ENCODE results near the gene SUOX. TPM values are rescaled to one million over a fixed set of nuclear protein-coding genes. Genes with fewer than 3 reads are reported as not detected.
A peak's percentile ranks its signal among the peaks of the same experiment; 100 is the strongest.
"Not testable (repeated sequence)": the region's sequence is repeated elsewhere in the genome, so short reads cannot be mapped to it uniquely, and the experiment has no call there.

SUOX gene
- total RNA-seq, 1 experiment from 2014 or later, result 39.8 TPM

GRCh38 chr12:55981882-55982281 lies 15.2 kb upstream of the SUOX start:
- in situ Hi-C loops (cut with HindIII; ENCODE audit: low sequenced_read_pairs); DNase-seq (ENCODE audit: low spot score): not testable (repeated sequence)

GRCh38 chr12:55982319-55982936 lies 14.6 kb upstream of the SUOX start:
- no peak for DNase-seq (ENCODE audit: low spot score)
- in situ Hi-C loops (cut with HindIII; ENCODE audit: low sequenced_read_pairs), result no loop called here

GRCh38 chr12:55983232-55983842 lies 13.7 kb upstream of the SUOX start:
- in situ Hi-C loops (cut with HindIII; ENCODE audit: low sequenced_read_pairs), result no loop called here

GRCh38 chr12:55984861-55985260 lies 12.2 kb upstream of the SUOX start:
- in situ Hi-C loops (cut with HindIII; ENCODE audit: low sequenced_read_pairs), result no loop called here
- no peak for DNase-seq (ENCODE audit: low spot score)

More at GRCh38 chr12:55983232-55983842, 13.7 kb upstream of the SUOX start:
- no peak for DNase-seq (ENCODE audit: low spot score)

GRCh38 chr12:55985341-55985740 lies 11.7 kb upstream of the SUOX start:
- in situ Hi-C loops (cut with HindIII; ENCODE audit: low sequenced_read_pairs), result no loop called here
- DNase-seq (ENCODE audit: low spot score), result no peak

GRCh38 chr12:55985976-55986375 lies 11.1 kb upstream of the SUOX start:
- DNase-seq (ENCODE audit: low spot score); in situ Hi-C loops (cut with HindIII; ENCODE audit: low sequenced_read_pairs): not testable (repeated sequence)

- in situ Hi-C loops (cut with HindIII; ENCODE audit: low sequenced_read_pairs), result no loop called here
- DNase-seq (ENCODE audit: low spot score), result no peak
Measured at GRCh38 chr12:55991110-55991509, 6.0 kb upstream of the SUOX start.

GRCh38 chr12:55993230-55993853 lies 3.7 kb upstream of the SUOX start:
- in situ Hi-C loops (cut with HindIII; ENCODE audit: low sequenced_read_pairs), result no loop called here
- no peak for DNase-seq (ENCODE audit: low spot score)

GRCh38 chr12:55995366-55995765 lies 1.7 kb upstream of the SUOX start:
- in situ Hi-C loops (cut with HindIII; ENCODE audit: low sequenced_read_pairs), result no loop called here
- no peak for DNase-seq (ENCODE audit: low spot score)

- in situ Hi-C loops (cut with HindIII; ENCODE audit: low sequenced_read_pairs), result no loop called here
- peak; percentile 84 for DNase-seq (ENCODE audit: low spot score)
Measured at GRCh38 chr12:55996201-55996714, 818 bp upstream of the SUOX start.

- no peak for DNase-seq (ENCODE audit: low spot score)
- in situ Hi-C loops (cut with HindIII; ENCODE audit: low sequenced_read_pairs), result no loop called here
Measured at GRCh38 chr12:55997535-55997859, 421 bp downstream of the SUOX start.

- in situ Hi-C loops (cut with HindIII; ENCODE audit: low sequenced_read_pairs); DNase-seq (ENCODE audit: low spot score): not testable (repeated sequence)
Measured at GRCh38 chr12:55999522-55999921, 2.4 kb downstream of the SUOX start.

- in situ Hi-C loops (cut with HindIII; ENCODE audit: low sequenced_read_pairs), result not testable (repeated sequence)
Measured at GRCh38 chr12:55999999-56000540, 3.0 kb downstream of the SUOX start.

GRCh38 chr12:56001487-56002100 lies 4.5 kb downstream of the SUOX start:
- DNase-seq (ENCODE audit: low spot score), result no peak
- in situ Hi-C loops (cut with HindIII; ENCODE audit: low sequenced_read_pairs), result no loop called here

More at GRCh38 chr12:55999999-56000540, 3.0 kb downstream of the SUOX start:
- not testable (repeated sequence) for DNase-seq (ENCODE audit: low spot score)

- in situ Hi-C loops (cut with HindIII; ENCODE audit: low sequenced_read_pairs); DNase-seq (ENCODE audit: low spot score): not testable (repeated sequence)
Measured at GRCh38 chr12:56003376-56003775, 6.3 kb downstream of the SUOX start.

GRCh38 chr12:56004211-56004610 lies 7.1 kb downstream of the SUOX start:
- DNase-seq (ENCODE audit: low spot score), result no peak
- in situ Hi-C loops (cut with HindIII; ENCODE audit: low sequenced_read_pairs), result no loop called here

GRCh38 chr12:56007564-56008559 lies 10.8 kb downstream of the SUOX start:
- DNase-seq (ENCODE audit: low spot score), result peak; percentile 67
- in situ Hi-C loops (cut with HindIII; ENCODE audit: low sequenced_read_pairs), result no loop called here

GRCh38 chr12:56010111-56010570 lies 13.1 kb downstream of the SUOX start:
- no peak for DNase-seq (ENCODE audit: low spot score)
- in situ Hi-C loops (cut with HindIII; ENCODE audit: low sequenced_read_pairs), result no loop called here
